Rectal smooth muscle tissue (tissue), 1 donor: ENCODE results near the gene ZBTB7C.

Source experiments
- H3K27ac ChIP-seq: one replicate; pipeline ENCODE4 v1.7.0; 2013; ENCODE audit warnings: low read depth, low read length, inconsistent platforms
- H3K27me3 ChIP-seq: one replicate; pipeline ENCODE4 v1.7.0; 2013; ENCODE audit warnings: low read length; ENCODE audit not compliant: control insufficient read depth, insufficient read depth
- H3K36me3 ChIP-seq: one replicate; pipeline ENCODE4 v1.7.0; 2013; ENCODE audit warnings: low read length; ENCODE audit not compliant: control insufficient read depth, insufficient read depth
- H3K4me1 ChIP-seq: one replicate; pipeline ENCODE4 v1.7.0; 2013; ENCODE audit warnings: low read length; ENCODE audit not compliant: control insufficient read depth, insufficient read depth
- H3K4me3 ChIP-seq: one replicate; pipeline ENCODE4 v1.7.0; 2013; ENCODE audit warnings: low read length
- H3K9ac ChIP-seq: one replicate; pipeline ENCODE4 v1.7.0; 2013; ENCODE audit warnings: low read length

ZBTB7C gene

DNA sequence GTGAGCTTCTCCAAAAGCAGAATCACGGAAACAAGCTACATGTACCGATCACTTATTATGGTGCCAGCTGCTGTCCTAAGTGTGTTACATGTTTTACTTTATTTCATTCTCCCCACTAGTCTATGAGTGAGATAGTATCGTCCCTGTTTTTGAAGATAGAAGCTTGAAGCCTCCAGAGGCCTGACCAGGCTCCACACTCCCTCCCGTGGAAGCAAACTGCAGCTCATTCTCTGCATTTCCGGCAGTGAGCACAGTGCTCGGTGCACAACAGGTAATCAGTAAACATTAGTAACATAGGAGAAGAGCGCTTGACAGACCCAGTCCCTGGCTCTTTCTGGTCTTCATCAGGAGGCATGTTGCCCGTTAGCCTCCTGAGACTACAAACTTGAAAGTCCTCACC is 72.9 kb downstream of the ZBTB7C start:
- no peaks in the 10 kb centered on the region for H3K27me3 ChIP-seq
- no peaks in the 10 kb centered on the region for H3K4me1 ChIP-seq
- H3K9ac ChIP-seq: no peak overlapping the region
- no peaks in the 10 kb centered on the region for H3K36me3 ChIP-seq
- H3K27ac ChIP-seq: no peak overlapping the region
- H3K4me3 ChIP-seq: no peak overlapping the region

DNA sequence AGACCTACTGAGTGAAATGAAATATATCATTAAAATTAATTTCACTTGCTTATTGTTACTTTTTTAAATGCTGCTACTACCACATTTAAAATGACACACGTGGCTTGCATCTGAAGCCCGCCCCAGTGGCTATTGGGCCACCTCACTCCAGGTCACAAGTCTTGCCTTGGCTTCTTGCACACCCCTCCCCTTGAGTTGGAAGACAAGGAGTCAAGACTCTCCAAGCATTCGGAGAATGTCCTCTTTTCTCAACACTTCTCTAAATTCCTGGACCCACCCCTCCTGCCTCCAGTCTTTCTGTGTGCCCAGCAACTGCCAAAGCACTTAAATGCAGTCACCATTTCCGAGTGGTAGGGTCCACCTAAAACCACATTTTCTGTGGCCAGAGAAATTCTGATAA is 73.4 kb downstream of the ZBTB7C start:
- no peaks in the 10 kb centered on the region for H3K27me3 ChIP-seq
- no peak overlapping the region for H3K9ac ChIP-seq
- no peaks in the 10 kb centered on the region for H3K4me1 ChIP-seq
- H3K36me3 ChIP-seq: no peaks in the 10 kb centered on the region
- H3K4me3 ChIP-seq: no peak overlapping the region
- no peak overlapping the region for H3K27ac ChIP-seq

DNA sequence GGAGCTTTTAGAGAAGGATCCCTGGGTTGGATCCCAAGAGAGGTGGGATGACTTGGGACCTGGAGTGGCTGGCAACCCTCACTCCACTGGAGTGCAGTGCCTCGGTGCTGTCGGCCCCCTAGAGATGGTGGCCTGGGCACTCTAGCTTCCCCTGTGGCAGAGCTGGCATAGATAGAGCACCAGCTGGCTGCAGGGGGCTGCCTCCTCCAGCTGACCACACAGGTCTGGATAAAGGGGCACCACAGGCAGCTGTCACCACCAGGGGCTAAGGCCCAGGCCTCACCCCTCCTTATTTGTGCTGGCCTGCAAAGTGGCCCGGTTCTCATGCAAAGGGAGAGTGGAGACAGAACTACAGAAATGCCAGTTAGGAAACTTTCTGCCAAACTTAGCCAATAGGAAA is 74.3 kb downstream of the ZBTB7C start:
- H3K4me1 ChIP-seq: no peaks in the 10 kb centered on the region
- no peak overlapping the region for H3K4me3 ChIP-seq
- H3K27ac ChIP-seq: no peak overlapping the region
- no peaks in the 10 kb centered on the region for H3K27me3 ChIP-seq
- no peaks in the 10 kb centered on the region for H3K36me3 ChIP-seq
- no peak overlapping the region for H3K9ac ChIP-seq

DNA sequence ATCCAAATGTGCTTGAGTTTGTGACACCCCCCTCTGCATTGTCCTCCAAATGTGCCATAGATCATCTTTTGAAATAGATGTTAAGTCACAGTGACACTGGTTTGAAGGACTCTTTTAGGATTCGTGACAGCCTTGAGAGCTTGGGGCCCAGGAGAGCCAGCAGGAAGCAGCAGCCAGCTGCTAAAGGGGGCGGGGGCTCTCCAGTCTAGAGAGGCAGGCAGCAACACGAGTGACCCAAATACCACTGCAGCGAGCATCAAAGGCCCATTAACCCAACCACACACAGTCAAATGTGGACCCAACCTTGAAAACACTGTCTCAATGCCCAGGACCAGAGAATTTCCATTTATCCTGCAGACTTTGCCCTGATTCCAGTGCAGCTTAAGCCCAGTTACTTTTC is 75.6 kb downstream of the ZBTB7C start:
- Histone ChIP-seq H3K27ac (no peak overlapping the region), H3K4me1 (no peaks in the 10 kb centered on the region), H3K27me3 (no peaks in the 10 kb centered on the region), H3K4me3 (no peak overlapping the region), H3K9ac (no peak overlapping the region), H3K36me3 (no peaks in the 10 kb centered on the region)

DNA sequence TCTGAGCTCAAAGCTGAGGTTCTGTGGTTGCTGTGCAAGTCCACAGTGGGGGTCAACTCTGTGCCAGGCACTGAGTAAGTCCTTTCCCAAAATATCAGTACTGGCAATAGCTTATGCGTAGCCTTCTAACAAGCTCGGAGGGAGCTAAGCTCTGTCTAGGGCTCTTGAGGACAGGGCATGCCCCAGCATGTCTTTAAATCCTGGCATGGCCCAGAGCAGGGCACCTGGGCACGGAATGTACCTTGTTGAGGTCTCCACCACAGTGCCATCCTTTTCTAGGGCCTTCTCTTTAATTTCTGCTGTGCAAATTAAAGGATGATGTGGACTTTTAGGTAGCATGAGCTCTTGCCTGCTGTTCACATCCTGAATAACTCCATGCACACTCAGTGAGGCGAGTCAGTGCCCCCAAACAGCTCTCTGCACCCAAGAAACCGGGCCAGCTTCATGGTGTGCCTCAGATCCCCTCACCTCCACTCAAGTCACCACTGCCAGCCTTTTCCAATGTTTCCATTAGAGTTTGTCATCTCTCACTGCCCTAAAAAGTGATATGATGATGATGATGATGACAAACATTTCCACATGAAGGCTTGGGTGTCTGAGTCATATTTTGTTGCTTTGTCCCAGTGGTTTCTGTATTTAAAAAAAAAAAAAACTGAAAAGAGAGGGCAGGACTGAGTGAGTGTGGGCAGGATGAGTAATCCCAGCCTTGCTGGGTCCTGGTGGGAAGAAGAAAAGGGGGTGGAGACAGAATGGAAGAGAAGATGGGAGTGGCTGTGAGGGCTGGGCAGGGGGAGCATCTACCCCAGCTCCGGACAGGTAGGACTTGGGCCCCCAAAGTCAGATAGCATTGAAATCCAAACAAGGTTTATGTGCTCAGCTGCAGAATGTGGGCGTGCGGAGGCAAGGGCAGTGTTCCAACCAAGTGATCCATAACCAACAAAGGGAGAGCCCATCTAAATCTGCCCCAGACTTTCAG is 78.9 kb downstream of the ZBTB7C start:
- no peak overlapping the region for H3K27ac ChIP-seq
- H3K4me1 ChIP-seq: no peaks in the 10 kb centered on the region
- H3K27me3 ChIP-seq: no peaks in the 10 kb centered on the region
- no peak overlapping the region for H3K4me3 ChIP-seq
- no peaks in the 10 kb centered on the region for H3K36me3 ChIP-seq
- H3K9ac ChIP-seq: no peak overlapping the region

DNA sequence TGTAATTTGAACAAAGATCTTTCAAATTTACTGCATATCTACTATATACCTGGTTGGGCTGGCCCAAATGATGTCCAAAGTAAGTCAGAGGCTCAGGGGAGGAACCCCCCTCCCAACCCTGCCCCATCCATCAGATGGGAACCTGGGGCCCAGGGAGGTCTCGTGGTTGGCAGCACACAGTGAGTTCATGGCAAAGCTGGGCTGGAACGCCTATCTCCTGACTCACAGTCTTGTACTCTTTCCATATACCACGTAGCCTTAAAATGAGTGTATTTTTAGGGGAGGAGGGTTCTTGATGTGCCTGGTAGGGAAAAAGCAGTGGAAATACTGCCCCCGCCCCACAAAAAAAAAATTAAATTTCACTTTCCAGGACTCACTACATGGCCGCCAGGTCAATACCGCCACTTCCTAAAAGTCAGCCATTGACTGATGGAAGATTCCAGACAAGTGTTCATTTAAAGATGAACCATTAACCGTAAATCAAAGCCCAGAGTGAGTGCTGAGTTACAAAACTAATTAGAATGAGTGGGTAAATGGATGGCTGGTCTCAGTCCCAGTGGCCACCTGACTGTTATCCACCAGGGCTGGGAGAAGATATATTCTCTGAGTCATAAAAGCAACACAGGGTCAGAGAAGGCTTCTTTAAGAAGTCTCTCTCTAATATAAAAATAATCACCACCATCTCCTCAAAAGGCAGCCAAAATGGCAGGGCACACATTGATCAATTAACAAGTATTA is 80.5 kb downstream of the ZBTB7C start:
- Histone ChIP-seq H3K36me3 (no peaks in the 10 kb centered on the region), H3K4me3 (no peak overlapping the region), H3K27ac (no peak overlapping the region), H3K4me1 (no peaks in the 10 kb centered on the region), H3K9ac (no peak overlapping the region), H3K27me3 (no peaks in the 10 kb centered on the region)

DNA sequence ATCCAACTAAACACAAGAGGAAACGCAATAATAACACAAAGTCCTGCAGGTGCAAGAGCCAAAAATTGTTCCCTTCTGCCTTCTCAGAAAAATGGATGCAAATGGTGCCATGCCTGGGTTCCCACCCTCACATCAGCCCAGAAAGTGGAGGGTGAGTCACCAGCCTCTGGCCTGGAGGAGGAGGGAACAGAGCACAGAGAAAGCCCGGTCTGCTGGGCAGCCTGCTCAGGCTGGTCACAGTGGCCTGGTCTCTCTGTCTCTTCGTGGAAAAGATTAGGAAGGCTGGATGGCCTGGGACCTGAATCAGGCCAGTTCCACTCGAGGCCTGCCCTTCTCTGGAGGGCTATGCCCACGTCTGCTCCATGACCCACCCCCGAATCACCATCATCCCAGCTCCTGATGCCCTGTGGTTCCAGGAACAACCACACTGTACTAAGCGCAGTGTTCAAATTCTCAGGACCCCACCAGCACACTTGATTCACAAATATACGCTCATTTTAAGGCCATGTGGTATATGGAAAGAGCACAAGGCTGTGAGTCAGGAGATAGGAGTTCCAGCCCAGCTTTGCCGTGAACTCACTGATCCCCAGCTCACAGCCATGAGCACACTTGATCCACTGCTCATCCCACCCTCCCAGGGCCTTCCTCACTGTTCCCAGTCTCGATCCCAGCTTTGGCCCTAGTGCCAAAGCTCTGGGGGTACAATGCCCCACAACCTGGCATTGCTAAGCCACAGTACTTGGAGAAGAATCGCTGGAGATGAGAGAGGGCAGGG is 82.1 kb downstream of the ZBTB7C start:
- no peak overlapping the region for H3K9ac ChIP-seq
- no peaks in the 10 kb centered on the region for H3K27me3 ChIP-seq
- H3K36me3 ChIP-seq: no peaks in the 10 kb centered on the region
- H3K4me1 ChIP-seq: no peaks in the 10 kb centered on the region
- no peak overlapping the region for H3K4me3 ChIP-seq
- no peak overlapping the region for H3K27ac ChIP-seq

DNA sequence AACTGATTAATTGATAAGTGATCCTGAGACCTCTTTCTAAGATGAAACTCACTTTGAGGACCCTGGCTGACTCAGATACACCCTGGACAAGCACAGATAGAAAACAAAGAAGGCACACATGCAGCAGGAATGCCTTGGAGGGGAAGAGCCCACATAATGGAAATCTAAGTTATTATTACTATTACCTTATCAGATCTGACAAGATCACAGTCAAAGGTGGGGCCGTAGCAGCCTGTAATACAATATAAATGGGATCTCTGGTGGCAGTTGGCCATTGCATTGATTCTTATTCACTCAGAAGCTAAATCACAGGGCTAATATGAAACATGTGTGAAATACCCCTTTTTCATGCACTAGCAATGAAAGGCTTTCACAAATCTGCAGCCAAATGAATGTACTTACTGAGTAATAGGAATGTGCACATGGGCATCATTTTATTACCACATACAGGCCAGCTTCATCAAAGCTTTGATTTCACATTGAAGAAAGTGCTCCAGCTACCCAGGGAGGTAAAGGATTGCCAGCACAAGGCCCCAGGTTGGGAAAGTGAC is 84.0 kb downstream of the ZBTB7C start:
- no peak overlapping the region for H3K9ac ChIP-seq
- H3K4me1 ChIP-seq: no peaks in the 10 kb centered on the region
- H3K4me3 ChIP-seq: no peak overlapping the region
- no peaks in the 10 kb centered on the region for H3K27me3 ChIP-seq
- H3K27ac ChIP-seq: no peak overlapping the region
- no peaks in the 10 kb centered on the region for H3K36me3 ChIP-seq

DNA sequence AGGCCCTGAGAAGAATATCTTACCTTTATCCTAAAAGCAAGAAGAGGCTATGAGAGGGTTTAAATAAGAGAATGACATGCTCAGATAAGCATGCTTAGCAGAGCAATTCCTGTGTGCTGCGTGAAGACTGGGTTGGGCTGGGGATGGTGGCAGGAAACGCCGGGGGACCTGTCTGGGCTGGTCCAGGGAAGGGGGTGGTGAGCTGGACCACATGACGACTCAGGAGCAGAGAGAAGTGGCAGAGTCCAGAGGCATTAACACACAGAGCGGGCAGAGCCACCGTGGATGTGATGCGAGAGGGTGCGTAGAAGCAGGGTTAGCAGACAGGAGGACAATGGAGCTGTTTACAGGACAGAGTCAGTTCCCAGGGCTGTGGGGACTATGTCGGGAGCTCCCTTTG is 84.5 kb downstream of the ZBTB7C start:
- Histone ChIP-seq H3K36me3 (no peaks in the 10 kb centered on the region), H3K27ac (no peak overlapping the region), H3K4me3 (no peak overlapping the region), H3K4me1 (no peaks in the 10 kb centered on the region), H3K9ac (no peak overlapping the region), H3K27me3 (no peaks in the 10 kb centered on the region)

DNA sequence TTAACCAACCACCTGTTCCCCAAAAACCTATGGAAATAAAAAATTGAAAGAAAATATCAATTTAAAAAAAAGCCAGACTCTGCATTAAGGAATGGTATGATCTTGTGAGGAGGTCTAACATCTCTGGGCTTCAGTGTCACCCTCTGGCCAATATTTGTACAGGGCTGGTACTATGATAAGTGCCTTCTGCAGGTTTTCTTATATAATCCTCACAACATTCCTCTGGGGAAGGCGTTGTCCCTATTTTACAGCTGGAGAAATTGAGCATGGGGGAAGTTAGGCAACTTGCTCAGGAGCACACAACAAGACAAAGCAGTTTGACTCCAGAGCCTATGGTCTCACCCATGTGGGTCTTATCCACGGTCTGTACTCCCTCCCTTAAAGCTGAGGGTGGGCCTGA is 86.0 kb downstream of the ZBTB7C start:
- H3K27ac ChIP-seq: no peak overlapping the region

DNA sequence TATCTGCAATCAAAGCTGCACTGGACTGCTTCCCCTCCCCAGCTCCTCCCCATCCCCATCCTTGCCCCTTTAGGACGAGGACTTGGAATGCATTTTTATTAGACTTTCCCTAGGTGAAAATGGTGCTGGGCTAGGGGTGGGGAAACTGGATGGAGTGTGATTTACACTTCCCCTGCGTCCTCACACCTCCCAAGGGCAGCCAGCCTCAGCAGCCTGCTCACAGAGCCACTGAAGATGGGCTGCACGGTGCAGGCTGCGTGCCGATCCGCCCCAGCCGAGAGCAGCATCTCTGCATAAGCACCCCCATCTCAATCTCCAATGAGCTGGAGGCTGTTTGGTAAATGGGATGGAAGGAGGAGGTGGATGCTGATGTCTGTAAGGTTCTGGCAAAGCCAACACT is 87.6 kb downstream of the ZBTB7C start:
- no peak overlapping the region for H3K4me3 ChIP-seq
- H3K27me3 ChIP-seq: no peaks in the 10 kb centered on the region
- H3K27ac ChIP-seq: no peak overlapping the region
- H3K4me1 ChIP-seq: no peaks in the 10 kb centered on the region
- no peaks in the 10 kb centered on the region for H3K36me3 ChIP-seq
- no peak overlapping the region for H3K9ac ChIP-seq

More for the DNA sequence above, 86.0 kb downstream of the ZBTB7C start:
- no peak overlapping the region for H3K4me3 ChIP-seq
- no peaks in the 10 kb centered on the region for H3K36me3 ChIP-seq
- no peaks in the 10 kb centered on the region for H3K27me3 ChIP-seq
- H3K4me1 ChIP-seq: no peaks in the 10 kb centered on the region
- H3K9ac ChIP-seq: no peak overlapping the region

DNA sequence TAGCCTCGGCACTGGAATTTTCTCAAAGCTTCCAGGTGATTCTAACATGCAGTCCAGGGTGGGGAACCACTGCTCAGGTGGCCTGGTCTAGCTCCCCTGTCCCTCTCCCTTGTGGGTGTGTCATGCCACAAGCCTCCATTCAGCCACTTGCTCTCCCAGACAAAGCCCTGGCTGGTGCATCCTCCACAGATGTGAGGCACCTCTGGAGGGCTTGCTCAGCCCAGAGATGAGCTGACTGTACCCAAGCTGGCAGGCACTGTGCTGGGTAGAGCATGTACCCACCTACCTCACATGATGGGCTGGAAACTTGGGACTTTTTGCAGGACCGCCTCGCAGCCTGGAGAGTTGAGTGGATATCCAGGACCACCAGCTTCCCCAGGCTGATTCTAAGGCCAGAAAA is 88.1 kb downstream of the ZBTB7C start:
- no peak overlapping the region for H3K27ac ChIP-seq
- H3K4me3 ChIP-seq: no peak overlapping the region
- no peak overlapping the region for H3K9ac ChIP-seq
- no peaks in the 10 kb centered on the region for H3K36me3 ChIP-seq
- H3K27me3 ChIP-seq: no peaks in the 10 kb centered on the region
- no peaks in the 10 kb centered on the region for H3K4me1 ChIP-seq
